DMS 273 (cell line): ENCODE results near the gene TOLLIP.

Experiments used
- DNase-seq: peaks from one replicate; lab custom pipeline; 2025; ENCODE audit not compliant: unreplicated experiment; lab: John Stamatoyannopoulos, UW

TOLLIP gene

DNA sequence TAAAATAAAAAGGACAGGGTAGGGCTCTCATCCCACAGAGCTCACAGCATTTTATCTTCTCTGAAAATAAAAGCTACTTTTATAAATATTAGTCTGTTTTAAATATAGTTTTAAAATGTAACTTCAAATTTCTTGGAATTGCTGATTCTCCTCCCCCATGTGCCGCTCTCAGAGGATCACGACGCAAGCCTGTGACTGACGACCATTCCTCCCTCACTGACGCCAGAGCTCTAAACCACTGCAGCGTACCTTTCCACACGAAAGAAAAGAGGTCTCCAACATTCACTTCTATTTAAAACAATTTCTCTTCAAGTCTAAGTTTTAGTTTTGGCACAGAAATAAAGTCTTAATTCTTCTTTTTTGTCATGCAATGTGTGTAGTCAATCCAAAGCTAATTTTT lies 9.3 kb downstream of the TOLLIP start:
- no peak for DNase-seq

DNA sequence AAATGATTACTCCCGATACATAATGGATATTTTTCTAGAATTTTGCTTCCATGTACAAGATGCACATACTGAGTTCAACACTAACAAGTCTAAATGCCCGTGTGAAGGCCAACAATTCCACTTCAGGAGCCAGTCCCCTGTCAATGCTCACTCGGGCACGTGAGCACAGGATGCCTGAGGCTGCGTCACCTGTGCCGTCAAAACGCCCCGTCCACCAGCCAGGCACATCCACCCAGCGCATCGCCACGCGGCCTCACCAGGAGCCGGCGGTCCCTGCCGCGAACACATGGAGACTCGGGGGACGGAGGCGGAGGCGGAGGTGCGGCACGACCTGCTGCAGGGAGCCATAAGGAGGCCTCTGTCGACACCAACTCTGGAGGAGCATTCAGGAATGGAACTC lies 9.8 kb downstream of the TOLLIP start:
- no peak for DNase-seq

DNA sequence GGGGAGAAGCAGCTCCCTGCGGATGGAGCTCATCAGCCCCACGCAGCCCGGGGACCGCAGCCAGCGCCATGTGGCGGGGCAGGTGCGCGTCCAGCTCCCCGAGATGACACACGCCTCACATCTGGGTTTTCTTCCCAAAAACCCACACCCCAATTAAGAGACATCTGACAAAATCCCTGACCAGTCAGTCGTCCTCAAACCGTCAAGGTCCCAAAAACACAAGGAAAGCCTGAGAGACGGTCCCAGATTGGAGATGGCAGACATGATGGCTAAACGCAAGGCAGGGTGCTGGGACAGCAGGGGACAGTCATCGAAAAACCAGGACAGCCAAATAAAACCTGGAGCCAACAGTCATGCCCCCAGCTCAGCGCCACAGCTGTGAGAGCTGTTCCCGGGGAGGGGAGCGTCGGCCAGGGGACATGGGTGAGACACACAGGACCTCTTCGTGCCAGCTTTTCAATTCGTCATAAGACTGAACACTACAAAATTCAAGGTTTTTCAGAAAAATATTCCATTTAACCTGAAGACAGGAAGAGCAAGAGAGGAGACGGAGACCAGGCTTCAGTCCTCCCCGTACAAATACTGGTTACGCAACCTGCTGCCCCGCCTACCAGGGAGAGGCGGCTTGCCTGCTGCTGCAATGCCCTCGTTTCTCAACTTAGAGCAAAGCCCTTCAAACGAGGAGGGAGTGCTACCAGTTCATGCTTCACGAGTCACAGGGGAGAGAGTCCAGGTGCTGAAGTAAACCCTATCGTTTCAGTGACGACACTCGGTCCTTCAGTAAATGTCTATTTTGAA lies 10.5 kb downstream of the TOLLIP start:
- no peak for DNase-seq

GRCh38 chr11:1297576-1298473 lies 11.6 kb downstream of the TOLLIP start:
- DNase-seq: no peak

DNA sequence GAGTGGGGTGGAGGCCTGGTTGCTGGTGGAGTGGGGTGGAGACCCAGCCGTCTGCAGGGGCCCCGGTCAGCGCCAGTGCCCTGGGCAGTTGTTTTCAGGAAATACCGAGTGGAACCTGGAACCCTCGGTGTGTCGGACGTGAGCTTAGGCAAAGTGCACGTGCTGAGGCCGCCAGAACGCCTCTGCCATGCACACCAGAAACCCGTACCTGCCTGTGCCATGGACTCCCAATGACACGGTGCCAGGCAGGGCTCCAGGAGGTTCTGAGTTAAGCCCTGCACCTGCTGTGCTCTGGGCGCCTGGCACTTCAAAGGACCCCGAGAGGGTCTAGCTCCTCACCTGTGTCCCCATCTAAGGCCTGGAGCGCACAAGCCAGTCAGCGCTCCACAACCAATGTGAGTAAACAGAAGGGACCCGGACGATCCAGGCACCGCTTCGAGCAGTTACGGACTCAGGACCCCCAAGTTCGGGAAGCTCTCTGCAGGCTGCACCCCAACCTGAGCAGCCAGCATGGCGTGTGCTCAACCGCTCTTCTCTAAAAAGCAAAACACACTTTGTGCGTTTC lies 12.3 kb downstream of the TOLLIP start:
- DNase-seq: no peak

GRCh38 chr11:1296287-1296686 lies 13.1 kb downstream of the TOLLIP start:
- DNase-seq: no peak

GRCh38 chr11:1295591-1295990 lies 13.8 kb downstream of the TOLLIP start:
- DNase-seq: no peak

DNA sequence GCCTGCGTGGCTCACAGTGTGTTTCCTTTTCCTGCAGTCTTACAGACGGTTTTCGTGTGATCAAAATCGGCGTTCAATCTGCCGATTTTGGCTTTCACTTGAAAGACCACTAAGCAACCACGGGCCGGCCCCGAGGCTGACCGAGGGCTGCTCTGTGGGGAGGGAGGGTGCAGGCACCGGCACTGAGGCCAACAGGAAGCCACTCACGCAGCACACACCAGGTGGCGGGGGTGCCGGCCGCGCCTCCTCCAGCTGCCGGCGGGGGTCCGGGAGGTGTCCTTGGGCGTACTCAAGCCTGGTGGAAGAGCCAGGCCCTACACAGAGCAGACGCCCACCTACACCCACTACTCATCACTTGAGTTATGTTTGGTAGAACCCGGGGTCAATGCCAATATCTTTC lies 14.3 kb downstream of the TOLLIP start:
- DNase-seq: no peak

GRCh38 chr11:1293619-1294015 lies 15.8 kb downstream of the TOLLIP start:
- DNase-seq: peak; percentile 7

GRCh38 chr11:1292644-1293618 lies 16.5 kb downstream of the TOLLIP start:
- DNase-seq: no peak

DNA sequence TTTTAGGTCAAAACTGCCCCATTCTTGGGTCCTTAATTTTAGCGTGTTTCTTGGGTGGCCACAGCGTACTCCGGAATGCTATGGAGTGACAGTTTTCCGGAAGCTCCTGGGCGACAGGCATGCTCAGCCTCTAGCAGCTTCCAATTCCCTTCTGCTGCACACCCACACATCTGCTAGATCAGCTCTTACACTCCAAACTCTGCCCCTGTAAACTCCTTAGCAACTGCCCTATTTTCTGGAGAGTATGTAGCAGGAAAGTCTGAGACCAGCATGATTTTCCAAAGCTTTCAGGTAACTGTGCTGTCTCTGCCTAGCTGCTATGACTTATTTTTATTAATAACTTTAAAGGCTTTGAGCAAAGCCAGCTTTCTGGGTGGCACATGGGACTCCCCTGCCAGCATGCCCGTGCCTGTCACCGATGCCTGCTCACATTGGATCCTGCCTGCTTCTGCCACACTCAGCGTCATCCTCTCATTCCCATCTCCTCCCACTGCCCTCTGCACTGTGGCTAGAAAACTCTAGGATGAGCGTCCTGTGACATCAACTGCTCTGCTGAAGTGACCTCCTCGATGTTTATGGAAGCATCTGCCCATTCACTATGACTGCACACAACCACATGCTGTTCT lies 17.3 kb downstream of the TOLLIP start:
- DNase-seq: no peak

GRCh38 chr11:1291295-1292017 lies 18.0 kb downstream of the TOLLIP start:
- no peak for DNase-seq

GRCh38 chr11:1290052-1291040 lies 19.1 kb downstream of the TOLLIP start:
- DNase-seq: no peak

- no peak for DNase-seq
Measured at GRCh38 chr11:1289211-1289935, 20.1 kb downstream of the TOLLIP start.

DNA sequence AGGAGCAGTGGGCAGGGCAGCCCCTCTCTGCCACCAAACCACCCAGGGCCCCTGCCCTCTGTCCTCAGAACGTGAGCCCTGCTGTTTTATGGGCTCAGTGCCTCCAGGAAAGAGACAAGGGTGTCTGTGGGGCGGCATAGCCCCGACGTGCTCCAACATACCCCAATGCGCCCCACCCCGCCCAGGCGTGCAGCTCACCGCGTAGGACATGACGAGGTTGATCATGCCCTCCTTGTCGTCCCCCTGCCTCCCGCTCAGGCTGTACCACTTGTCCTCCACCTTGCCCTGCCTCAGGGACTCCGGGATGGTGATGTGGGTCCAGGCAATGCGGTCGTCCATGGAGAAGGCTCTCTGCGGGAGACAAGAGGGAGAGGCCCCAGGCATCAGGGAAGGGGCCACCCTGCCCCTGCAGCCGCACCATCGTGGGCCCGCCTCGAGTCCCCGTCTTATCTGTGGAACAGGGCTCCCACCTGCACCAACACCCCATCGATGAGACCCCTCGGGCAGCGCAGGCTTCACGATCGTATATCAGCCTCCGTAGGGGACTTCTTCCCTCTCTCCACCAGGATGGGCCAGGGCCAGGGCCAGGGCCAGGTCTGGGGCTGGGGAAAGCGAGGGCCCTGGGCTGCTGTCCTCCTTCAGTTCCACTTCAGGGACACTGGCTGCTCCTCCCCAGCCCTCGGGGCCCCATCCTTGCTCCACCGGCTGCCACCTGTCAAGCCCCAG lies 20.8 kb downstream of the TOLLIP start:
- no peak for DNase-seq

DNA sequence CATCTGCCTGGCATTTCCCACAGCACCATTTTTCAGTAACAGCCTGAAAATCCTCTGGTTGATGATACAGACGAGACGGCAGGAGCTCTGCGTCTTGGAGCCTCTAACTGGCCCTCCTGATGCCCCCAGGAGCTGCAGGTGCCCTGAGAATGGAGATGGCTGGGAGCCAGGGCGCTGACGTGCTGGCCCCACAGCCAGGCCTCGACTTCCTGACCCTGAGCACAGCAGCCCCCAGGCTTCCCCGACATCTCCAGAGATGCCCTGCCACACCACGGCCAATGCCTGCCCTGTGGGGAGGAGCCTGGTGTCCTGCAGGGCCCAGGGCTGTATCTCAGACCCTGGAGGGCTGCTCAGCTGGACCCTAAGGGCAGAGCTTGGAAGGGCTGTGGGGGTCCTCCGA lies 21.5 kb downstream of the TOLLIP start:
- DNase-seq: no peak

DNA sequence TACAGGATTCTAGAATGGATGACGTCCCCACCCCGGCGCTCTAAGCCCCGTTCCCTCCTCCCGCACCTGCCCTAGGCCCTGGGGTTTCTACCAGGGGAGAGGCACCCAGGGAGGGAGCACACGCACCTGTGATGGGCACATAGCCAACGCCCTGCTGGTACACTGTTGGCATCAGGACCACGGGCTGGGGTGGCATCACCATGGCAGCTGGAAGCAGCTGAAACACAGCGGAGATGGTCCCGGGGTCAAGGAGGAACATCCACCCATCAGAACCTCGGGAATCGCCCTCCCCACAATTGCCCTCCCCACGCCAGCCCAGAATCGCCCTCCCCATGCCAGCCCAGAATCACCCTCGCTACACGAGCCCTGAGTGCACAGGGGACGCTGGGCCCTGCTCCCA lies 23.6 kb downstream of the TOLLIP start:
- DNase-seq: no peak
